ENCODE results near the gene UTF1. TPM values are rescaled to one million over a fixed set of nuclear protein-coding genes. Genes with fewer than 3 reads are reported as not detected.

UTF1 gene
- total RNA-seq, 2 experiments from 2014 or later = not detected

DNA sequence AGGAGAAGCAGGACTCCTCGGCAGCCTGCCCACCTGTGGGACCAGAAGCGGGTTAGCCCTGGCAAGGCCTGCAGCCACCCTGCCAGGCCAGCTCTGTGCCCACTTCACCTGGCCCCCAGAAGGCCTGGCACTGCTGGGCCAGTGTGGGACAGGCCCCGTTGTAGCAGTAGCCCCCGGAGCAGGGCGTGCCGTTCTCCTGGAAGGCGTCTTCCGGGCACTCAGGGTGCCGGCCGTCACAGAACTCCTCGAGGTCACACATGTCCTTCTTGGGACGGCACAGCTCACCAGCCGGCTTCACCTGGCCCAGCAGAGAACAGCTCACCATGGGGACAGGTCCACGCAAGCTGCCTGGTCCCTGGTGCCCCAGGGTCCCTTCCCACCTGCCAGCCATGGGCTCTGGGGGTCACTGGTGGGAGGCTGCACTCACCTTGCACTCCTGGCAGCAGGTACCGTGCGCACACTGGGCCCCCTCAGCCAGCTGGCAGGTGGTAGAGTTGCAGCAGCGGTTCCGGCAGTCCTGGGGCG, 40.8 kb downstream of the UTF1 start:
- POLR2A ChIA-PET = no interaction called here
- CTCF ChIA-PET (ENCODE audit: unreplicated experiment) = no interaction called here

GRCh38 chr10:133271521-133272300, 41.7 kb downstream of the UTF1 start:
- POLR2A ChIA-PET = no interaction called here
- Histone ChIP-seq H3K4me1 (ENCODE audit: insufficient read depth, low read length, poor library complexity, severe bottlenecking) (peaks cover 24% of the 10 kb centered on the region), H3K9me3 (ENCODE audit: low read length) (no peaks in the 10 kb centered on the region), H3K4me3 (ENCODE audit: low read depth, low read length, poor library complexity, severe bottlenecking) (no peak overlapping the region), H3K4me2 (ENCODE audit: low read length) (no peak overlapping the region), H2AFZ (ENCODE audit: low read length) (no peak overlapping the region), H3K79me2 (ENCODE audit: insufficient read depth, low read depth, low read length) (no peaks in the 10 kb centered on the region), H4K20me1 (ENCODE audit: insufficient read depth, low read length) (no peaks in the 10 kb centered on the region; the same call in 1 of the 2 replicates), H3K9me2 (ENCODE audit: insufficient read depth, low read length) (no peaks in the 10 kb centered on the region), H3K36me3 (ENCODE audit: insufficient read depth, low read length) (no peaks in the 10 kb centered on the region), H3K27ac (ENCODE audit: low read depth, low read length, poor library complexity, severe bottlenecking) (no peak overlapping the region)
- CTCF ChIA-PET (ENCODE audit: unreplicated experiment) = no interaction called here
- DNase-seq (ENCODE audit: low spot score) = no peak
- no TSS peak for BruUV-seq (replicated peaks)
- TF ChIP-seq, protein P1, sequence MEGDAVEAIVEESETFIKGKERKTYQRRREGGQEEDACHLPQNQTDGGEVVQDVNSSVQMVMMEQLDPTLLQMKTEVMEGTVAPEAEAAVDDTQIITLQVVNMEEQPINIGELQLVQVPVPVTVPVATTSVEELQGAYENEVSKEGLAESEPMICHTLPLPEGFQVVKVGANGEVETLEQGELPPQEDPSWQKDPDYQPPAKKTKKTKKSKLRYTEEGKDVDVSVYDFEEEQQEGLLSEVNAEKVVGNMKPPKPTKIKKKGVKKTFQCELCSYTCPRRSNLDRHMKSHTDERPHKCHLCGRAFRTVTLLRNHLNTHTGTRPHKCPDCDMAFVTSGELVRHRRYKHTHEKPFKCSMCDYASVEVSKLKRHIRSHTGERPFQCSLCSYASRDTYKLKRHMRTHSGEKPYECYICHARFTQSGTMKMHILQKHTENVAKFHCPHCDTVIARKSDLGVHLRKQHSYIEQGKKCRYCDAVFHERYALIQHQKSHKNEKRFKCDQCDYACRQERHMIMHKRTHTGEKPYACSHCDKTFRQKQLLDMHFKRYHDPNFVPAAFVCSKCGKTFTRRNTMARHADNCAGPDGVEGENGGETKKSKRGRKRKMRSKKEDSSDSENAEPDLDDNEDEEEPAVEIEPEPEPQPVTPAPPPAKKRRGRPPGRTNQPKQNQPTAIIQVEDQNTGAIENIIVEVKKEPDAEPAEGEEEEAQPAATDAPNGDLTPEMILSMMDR (conservative IDR thresholded peaks at IDR 0.05; ENCODE audit: low read length) = no peak
- no peak for TF ChIP-seq EZH2phosphoT487 (IDR thresholded peaks at IDR 0.05; ENCODE audit: borderline replicate concordance, low read depth, low read length)
- intact Hi-C loops (cut with micrococcal nuclease; ENCODE audit: unreplicated experiment) = no loop called here

More for the DNA sequence above, 40.8 kb downstream of the UTF1 start:
- no peak overlapping the region for H3K27ac ChIP-seq (ENCODE audit: low read depth, low read length, poor library complexity, severe bottlenecking)
- H3K9me3 ChIP-seq (ENCODE audit: low read length) = no peaks in the 10 kb centered on the region
- no peaks in the 10 kb centered on the region for H3K9me2 ChIP-seq (ENCODE audit: insufficient read depth, low read length)
- peaks cover 15% of the 10 kb centered on the region for H3K4me1 ChIP-seq (ENCODE audit: insufficient read depth, low read length, poor library complexity, severe bottlenecking)
- no peak for TF ChIP-seq EZH2phosphoT487 (IDR thresholded peaks at IDR 0.05; ENCODE audit: borderline replicate concordance, low read depth, low read length)
- TF ChIP-seq, protein P1 (conservative IDR thresholded peaks at IDR 0.05; ENCODE audit: low read length) = no peak
- H3K36me3 ChIP-seq (ENCODE audit: insufficient read depth, low read length) = no peaks in the 10 kb centered on the region
- intact Hi-C loops (cut with micrococcal nuclease; ENCODE audit: unreplicated experiment) = no loop called here
- DNase-seq (ENCODE audit: low spot score) = no peak
- no TSS peak for BruUV-seq (replicated peaks)
- H3K79me2 ChIP-seq (ENCODE audit: insufficient read depth, low read depth, low read length) = no peaks in the 10 kb centered on the region
- H2AFZ ChIP-seq (ENCODE audit: low read length) = no peak overlapping the region
- H4K20me1 ChIP-seq (ENCODE audit: insufficient read depth, low read length) = no peaks in the 10 kb centered on the region; the same call in 1 of the 2 replicates
- no peak overlapping the region for H3K4me3 ChIP-seq (ENCODE audit: low read depth, low read length, poor library complexity, severe bottlenecking)
- H3K4me2 ChIP-seq (ENCODE audit: low read length) = no peak overlapping the region

All from OCI-LY7 (cell line).